CD14-positive monocyte (primary cell): Measurements from ENCODE around the gene ZDHHC3. TPM values are rescaled to one million over a fixed set of nuclear protein-coding genes. Genes with fewer than 3 reads are reported as not detected.

Source experiments
- DNase-seq, 3 donors: peaks; one replicate each; pipeline ENCODE4 v3.0.0-alpha.2; 2011 to 2022
- H2AFZ ChIP-seq: 2 replicates; pipeline ENCODE4 v1.6.0; 2012; ENCODE audit warnings: mild to moderate bottlenecking, low read depth, low read length, inconsistent platforms; ENCODE audit not compliant: insufficient read depth, poor library complexity, severe bottlenecking
- H3K27ac ChIP-seq, 2 donors: 1 replicate in 1 of 2; 2 replicates in 1 of 2; pipeline ENCODE4 v1.5.1; 2012 to 2013; ENCODE audit warnings: low read length in 2 of 2, control low read depth in 1 of 2, inconsistent platforms in 1 of 2, low read depth in 1 of 2, mild to moderate bottlenecking in 1 of 2
- H3K27me3 ChIP-seq, 2 donors: one replicate each; pipeline versions ENCODE4 v1.6.0 to v1.6.1; 2011 to 2013; ENCODE audit warnings: low read length in 2 of 2; ENCODE audit not compliant: control insufficient read depth in 2 of 2, insufficient read depth in 2 of 2
- H3K36me3 ChIP-seq, 2 donors: replicated peaks in 1 of 2; 1 replicate in 1 of 2; 2 replicates in 1 of 2; pipeline versions ENCODE4 v1.5.1 to v1.6.1; 2012 to 2013; ENCODE audit warnings: low read length in 2 of 2, control low read depth in 1 of 2, inconsistent platforms in 1 of 2, mild to moderate bottlenecking in 1 of 2; ENCODE audit not compliant: insufficient read depth in 2 of 2, control insufficient read depth in 1 of 2
- H3K4me1 ChIP-seq, 2 donors: 1 replicate in 1 of 2; 2 replicates in 1 of 2; pipeline versions ENCODE4 v1.5.1 to v1.6.1; 2012 to 2013; ENCODE audit warnings: low read length in 2 of 2, control low read depth in 1 of 2, inconsistent platforms in 1 of 2, mild to moderate bottlenecking in 1 of 2, moderate library complexity in 1 of 2; ENCODE audit not compliant: insufficient read depth in 2 of 2, control insufficient read depth in 1 of 2
- H3K4me2 ChIP-seq: replicated peaks from 2 replicates; pipeline ENCODE3; 2012; ENCODE audit warnings: low read length, moderate library complexity, mild to moderate bottlenecking; ENCODE audit not compliant: poor library complexity, severe bottlenecking; ENCODE audit errors: extremely low read depth
- H3K4me3 ChIP-seq, 3 experiments: fragments of 200-600 bp in 1 of 3; sonication (generic) in 1 of 3; replicated peaks in 1 of 3; 1 replicate in 2 of 3; 2 replicates in 1 of 3; pipeline ENCODE4 v1.5.1; 2011 to 2013; ENCODE audit warnings: low read length in 3 of 3, mild to moderate bottlenecking in 3 of 3, control low read depth in 2 of 3, low read depth in 2 of 3, inconsistent platforms in 1 of 3, moderate library complexity in 1 of 3
- H3K79me2 ChIP-seq: 2 replicates; pipeline ENCODE4 v1.6.0; 2012; ENCODE audit warnings: mild to moderate bottlenecking, control low read depth, inconsistent platforms, low read length, moderate library complexity; ENCODE audit not compliant: insufficient read depth
- H3K9ac ChIP-seq: 2 replicates; pipeline ENCODE4 v1.6.0; 2017; ENCODE audit warnings: low read length, mild to moderate bottlenecking; ENCODE audit not compliant: insufficient read depth, poor library complexity, severe bottlenecking
- H3K9me3 ChIP-seq, 2 donors: replicated peaks in 1 of 2; 1 replicate in 1 of 2; 2 replicates in 1 of 2; pipeline versions ENCODE4 v1.5.1 to v1.6.1; 2012 to 2013; ENCODE audit warnings: low read length in 2 of 2, control low read depth in 1 of 2; ENCODE audit not compliant: control insufficient read depth in 1 of 2, insufficient read depth in 1 of 2
- H4K20me1 ChIP-seq: 2 replicates; pipeline ENCODE4 v1.6.0; 2012; ENCODE audit warnings: mild to moderate bottlenecking, low read length, control low read depth, moderate library complexity; ENCODE audit not compliant: insufficient read depth
- H3K27ac Mint-ChIP-seq, 7 donors: one replicate each; pipeline ENCODE4 v1.8.0; 2020; ENCODE audit warnings: mild to moderate bottlenecking in 7 of 7, mixed read lengths in 7 of 7, moderate library complexity in 6 of 7, inconsistent platforms in 2 of 7
- H3K27me3 Mint-ChIP-seq, 3 donors: one replicate each; pipeline ENCODE4 v1.8.0; 2021 to 2022; ENCODE audit warnings: low read depth in 3 of 3, mild to moderate bottlenecking in 3 of 3, mixed read lengths in 3 of 3, moderate library complexity in 3 of 3, inconsistent platforms in 1 of 3
- H3K36me3 Mint-ChIP-seq, 2 donors: one replicate each; pipeline ENCODE4 v1.8.0; 2020; ENCODE audit warnings: mixed read lengths in 2 of 2, inconsistent platforms in 1 of 2, mild to moderate bottlenecking in 1 of 2
- H3K4me1 Mint-ChIP-seq: one replicate; pipeline ENCODE4 v1.8.0; 2020; ENCODE audit warnings: mild to moderate bottlenecking, mixed read lengths
- H3K4me3 Mint-ChIP-seq, 2 donors: one replicate each; pipeline ENCODE4 v1.8.0; 2020; ENCODE audit warnings: mild to moderate bottlenecking in 2 of 2, mixed read lengths in 2 of 2, moderate library complexity in 1 of 2
- H3K9me3 Mint-ChIP-seq, 7 donors: one replicate each; pipeline ENCODE4 v1.8.0; 2020 to 2022; ENCODE audit warnings: mixed read lengths in 7 of 7, mild to moderate bottlenecking in 6 of 7, moderate library complexity in 6 of 7, inconsistent platforms in 2 of 7
- WGBS: methylation state at CpG from one replicate; pipeline ENCODE4 v1.1.5; 2013; ENCODE audit warnings: missing lambda C conversion rate; ENCODE audit not compliant: insufficient coverage; 5-methylcytosine and 5-hydroxymethylcytosine counted together
- intact Hi-C, 2 donors: fragments of 100-400 bp; cut with micrococcal nuclease; formaldehyde crosslinking; loops; one replicate each; pipeline versions ENCODE4 v1.15.0 to v1.15.1; 2023
- polyA plus RNA-seq, 3 donors: library from polyadenylated mRNA; depleted of rRNA in 1 of 3; unstranded in 2 of 3; stranded (reverse) in 1 of 3; fragments of 300-500 nt in 2 of 3; fragments of >200 nt in 1 of 3; fragmentation: Illumina TruSeq in 2 of 3; gene quantifications; 1 replicate in 2 of 3; 2 replicates in 1 of 3; pipeline ENCODE4 v1.2.3, GENCODE V29; 2012 to 2021
- TF ChIP-seq, protein P1 (sequence below): fragments of 200-600 bp; IDR thresholded peaks from one replicate; pipeline ENCODE4 v1.8.0; 2022; ENCODE audit warnings: antibody characterized with exemption, mild to moderate bottlenecking

The ZDHHC3 gene
- polyA plus RNA-seq, 3 donors: 52.1 to 72.6 (median 61.3) TPM

DNA sequence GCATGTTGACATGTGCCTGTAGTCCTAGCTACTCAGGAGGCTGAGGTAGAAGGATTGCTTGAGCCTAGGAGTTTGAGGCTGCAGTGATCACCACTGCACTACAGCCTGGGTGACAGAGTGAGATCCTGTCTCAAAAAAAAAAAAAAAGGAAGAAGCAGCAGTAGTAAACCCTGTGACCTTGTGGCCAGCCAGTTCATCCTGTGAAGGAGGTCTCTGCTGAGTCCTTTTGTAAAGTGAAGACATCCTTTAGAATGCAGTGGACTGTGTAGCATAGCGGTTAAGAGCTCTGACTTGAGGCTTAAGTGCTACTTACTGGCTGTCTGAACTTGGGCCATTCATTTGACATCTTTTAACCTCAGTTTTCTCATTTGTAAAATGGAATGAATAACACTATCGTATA, 8.4 kb upstream of the ZDHHC3 start:
- H4K20me1 ChIP-seq: peaks cover 39% of the 10 kb centered on the region
- no peak overlapping the region for H3K4me3 ChIP-seq
- H3K4me2 ChIP-seq: no peak overlapping the region
- H2AFZ ChIP-seq: no peak overlapping the region
- Mint-ChIP-seq H3K4me1 (peaks cover 59% of the 10 kb centered on the region), H3K36me3 (peaks cover 16 to 20% of the 10 kb centered on the region in 2 donors), H3K27me3 (no peaks in the 10 kb centered on the region), H3K4me3 (no peak overlapping the region), H3K27ac (peak overlapping the region in 2 of 7 donors; percentile 36 to 63), H3K9me3 (no peaks in the 10 kb centered on the region)
- peaks cover 61% of the 10 kb centered on the region for H3K79me2 ChIP-seq
- intact Hi-C loops: no loop called here
- no peaks in the 10 kb centered on the region for H3K27me3 ChIP-seq
- no peak overlapping the region for H3K9ac ChIP-seq
- peaks cover 8 to 38% of the 10 kb centered on the region in 2 donors for H3K4me1 ChIP-seq
- H3K9me3 ChIP-seq: no peaks in the 10 kb centered on the region
- TF ChIP-seq, protein P1, sequence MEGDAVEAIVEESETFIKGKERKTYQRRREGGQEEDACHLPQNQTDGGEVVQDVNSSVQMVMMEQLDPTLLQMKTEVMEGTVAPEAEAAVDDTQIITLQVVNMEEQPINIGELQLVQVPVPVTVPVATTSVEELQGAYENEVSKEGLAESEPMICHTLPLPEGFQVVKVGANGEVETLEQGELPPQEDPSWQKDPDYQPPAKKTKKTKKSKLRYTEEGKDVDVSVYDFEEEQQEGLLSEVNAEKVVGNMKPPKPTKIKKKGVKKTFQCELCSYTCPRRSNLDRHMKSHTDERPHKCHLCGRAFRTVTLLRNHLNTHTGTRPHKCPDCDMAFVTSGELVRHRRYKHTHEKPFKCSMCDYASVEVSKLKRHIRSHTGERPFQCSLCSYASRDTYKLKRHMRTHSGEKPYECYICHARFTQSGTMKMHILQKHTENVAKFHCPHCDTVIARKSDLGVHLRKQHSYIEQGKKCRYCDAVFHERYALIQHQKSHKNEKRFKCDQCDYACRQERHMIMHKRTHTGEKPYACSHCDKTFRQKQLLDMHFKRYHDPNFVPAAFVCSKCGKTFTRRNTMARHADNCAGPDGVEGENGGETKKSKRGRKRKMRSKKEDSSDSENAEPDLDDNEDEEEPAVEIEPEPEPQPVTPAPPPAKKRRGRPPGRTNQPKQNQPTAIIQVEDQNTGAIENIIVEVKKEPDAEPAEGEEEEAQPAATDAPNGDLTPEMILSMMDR: no peak
- DNase-seq: peak in 1 of 3 donors; percentile 18
- H3K27ac ChIP-seq: no peak overlapping the region
- WGBS: no CpG with 5 or more reads among the region's 2 CpGs
- H3K36me3 ChIP-seq: peaks cover 0 to 5% of the 10 kb centered on the region in 2 donors

DNA sequence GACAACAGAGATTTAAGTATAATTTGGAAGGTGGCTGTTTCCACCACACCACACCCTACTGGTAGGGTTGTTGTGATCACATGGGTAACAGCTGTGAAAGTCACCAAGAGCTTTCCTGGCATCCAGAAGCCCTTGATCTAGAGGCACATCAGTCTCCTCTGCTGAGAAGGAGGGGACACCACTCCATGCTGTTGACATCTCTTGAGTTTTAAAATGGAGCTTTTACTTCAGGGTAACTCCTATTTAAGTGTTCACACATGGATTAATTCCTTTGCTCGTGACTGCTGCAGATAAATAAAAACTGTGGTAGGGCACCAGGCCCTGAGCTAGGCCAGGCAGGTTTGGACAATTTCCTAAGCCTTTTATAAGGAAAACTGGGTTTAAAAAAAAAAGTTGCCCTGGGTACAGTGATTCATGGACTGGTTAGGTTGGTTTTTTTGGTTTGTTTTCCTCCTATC, 7.5 kb upstream of the ZDHHC3 start:
- Histone ChIP-seq H3K4me3 (no peak overlapping the region), H3K9ac (no peak overlapping the region), H4K20me1 (peaks cover 39% of the 10 kb centered on the region), H3K27me3 (no peaks in the 10 kb centered on the region), H2AFZ (no peak overlapping the region), H3K79me2 (peaks cover 66% of the 10 kb centered on the region), H3K4me2 (no peak overlapping the region), H3K4me1 (peaks cover 8 to 38% of the 10 kb centered on the region in 2 donors), H3K9me3 (no peaks in the 10 kb centered on the region), H3K27ac (peak overlapping the region in 1 of 2 donors; percentile 3), H3K36me3 (no peaks in the 10 kb centered on the region)
- DNase-seq: no peak
- Mint-ChIP-seq H3K4me3 (no peak overlapping the region), H3K27me3 (no peaks in the 10 kb centered on the region), H3K27ac (peak overlapping the region in 1 of 7 donors; percentile 18), H3K4me1 (peaks cover 61% of the 10 kb centered on the region), H3K36me3 (peaks cover 11 to 16% of the 10 kb centered on the region in 2 donors), H3K9me3 (no peaks in the 10 kb centered on the region)
- WGBS: 100% methylated on average over 1 of the region's 1 CpG
- TF ChIP-seq, protein P1: no peak
- intact Hi-C loops: no loop called here
